ENCODE data around the gene CUEDC1.

CUEDC1 gene

DNA sequence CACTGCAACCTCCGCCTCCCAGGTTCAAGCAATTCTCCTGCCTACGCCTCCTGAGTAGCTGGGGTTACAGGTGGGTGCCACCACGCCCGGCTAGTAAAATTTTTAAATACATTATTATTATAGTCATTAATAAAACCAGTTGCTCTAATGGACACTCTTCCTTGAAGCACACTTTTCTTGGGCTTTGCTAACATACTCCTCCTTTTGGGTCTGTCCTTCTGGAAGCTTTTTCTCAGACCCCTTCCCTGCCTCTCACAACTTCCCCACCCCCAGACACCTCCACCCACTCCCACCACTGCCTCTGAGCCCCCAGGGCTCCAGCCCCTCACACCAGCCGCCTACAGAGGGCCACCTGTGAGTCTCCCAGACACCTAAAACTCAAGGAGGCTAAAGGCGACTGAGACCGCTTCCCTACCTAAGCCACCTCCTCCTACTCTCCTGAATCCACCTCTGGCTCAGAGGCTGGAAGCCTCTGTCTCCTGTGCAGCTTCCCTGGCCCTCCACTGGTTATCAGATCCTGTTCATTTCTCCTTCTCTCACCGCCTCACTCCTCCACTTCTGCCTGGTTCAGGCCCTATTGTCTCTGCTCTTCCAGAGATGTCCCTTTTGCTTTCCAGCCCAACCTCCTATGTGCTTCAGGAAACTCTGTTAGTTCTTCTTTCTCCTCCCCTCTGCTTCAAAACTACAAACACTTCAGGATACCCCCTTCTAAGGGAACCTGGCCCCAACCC lies 2.1 kb upstream of the CUEDC1 start:
- no peak for DNase-seq

DNA sequence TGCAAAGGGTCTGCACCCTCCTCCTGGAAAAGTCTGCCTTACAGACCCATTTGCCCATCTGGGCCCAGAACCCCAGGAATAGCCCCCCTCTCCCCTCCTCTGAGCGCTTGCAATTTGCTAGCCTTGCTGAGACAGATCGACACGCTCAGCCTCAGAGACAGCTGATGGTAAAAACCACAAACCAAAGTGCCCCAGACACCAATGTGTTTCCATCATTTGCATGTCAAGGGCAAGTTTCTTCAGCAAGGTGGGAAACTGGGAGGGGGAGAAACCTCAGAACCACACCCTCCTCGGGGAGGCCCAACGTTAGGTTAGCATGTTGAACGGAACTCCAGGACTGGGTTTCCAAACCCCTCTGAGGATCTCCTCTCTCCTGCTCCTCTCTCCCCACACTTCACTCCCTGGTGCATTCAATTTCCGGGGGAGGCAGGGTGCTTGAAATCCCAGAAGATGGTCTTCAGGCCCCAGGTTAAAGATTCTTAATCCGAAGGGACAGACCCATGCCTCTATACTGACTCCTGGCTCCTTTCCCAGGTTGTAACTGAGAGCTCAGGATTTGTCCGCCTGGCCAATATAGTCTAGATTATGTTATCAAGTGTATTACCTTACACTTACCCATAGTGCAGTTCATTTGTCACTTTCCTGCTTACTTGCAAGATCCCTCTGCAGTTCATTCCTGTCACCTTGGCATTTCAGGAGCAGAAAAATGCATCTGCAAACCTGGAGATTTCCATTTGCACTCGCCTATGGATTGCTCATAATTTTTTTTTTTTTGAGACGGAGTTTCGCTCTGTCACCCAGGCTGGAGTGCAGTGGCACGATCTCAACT lies 1.3 kb upstream of the CUEDC1 start:
- DNase-seq, result peak; percentile 70

DNA sequence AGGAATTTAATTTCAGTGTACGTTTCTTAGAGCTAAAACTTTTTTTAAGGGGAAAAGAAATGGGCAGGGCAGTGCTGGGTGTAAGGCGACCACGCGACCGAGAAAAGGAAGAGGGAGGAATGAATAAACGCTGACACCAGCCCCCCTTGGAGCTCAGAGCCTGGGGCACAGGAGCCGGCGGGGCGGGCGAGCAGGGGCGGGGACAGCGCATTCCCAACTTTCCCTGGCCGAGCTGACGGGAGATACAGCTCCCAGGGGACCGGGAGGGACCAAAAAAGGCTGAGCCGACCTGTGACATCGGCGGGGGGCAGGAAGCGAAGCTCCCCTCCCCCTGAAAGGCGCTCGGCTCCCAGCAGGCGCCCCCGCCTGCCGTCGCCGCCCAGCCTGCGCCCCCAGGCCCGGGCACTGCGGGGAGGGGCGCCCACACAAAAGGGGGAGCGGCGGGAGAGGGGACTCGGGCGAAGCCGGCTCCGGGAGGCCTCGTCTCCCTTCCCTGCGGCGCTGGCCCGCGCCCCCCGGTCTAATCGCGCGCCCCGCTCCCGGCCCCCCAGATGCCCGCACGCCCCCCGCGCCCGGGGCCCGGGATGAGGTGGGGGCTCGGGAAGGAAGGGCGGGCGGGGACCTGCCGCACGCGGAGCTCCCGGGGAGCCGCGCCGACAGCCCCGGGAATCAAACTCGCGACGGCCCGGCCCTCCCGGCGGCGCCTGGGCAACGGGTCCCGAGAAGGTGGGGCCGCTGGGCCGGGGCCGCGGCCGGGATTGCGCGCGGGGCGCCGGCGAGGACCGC lies 622 bp downstream of the CUEDC1 start:
- peak; percentile 99 for DNase-seq

DNA sequence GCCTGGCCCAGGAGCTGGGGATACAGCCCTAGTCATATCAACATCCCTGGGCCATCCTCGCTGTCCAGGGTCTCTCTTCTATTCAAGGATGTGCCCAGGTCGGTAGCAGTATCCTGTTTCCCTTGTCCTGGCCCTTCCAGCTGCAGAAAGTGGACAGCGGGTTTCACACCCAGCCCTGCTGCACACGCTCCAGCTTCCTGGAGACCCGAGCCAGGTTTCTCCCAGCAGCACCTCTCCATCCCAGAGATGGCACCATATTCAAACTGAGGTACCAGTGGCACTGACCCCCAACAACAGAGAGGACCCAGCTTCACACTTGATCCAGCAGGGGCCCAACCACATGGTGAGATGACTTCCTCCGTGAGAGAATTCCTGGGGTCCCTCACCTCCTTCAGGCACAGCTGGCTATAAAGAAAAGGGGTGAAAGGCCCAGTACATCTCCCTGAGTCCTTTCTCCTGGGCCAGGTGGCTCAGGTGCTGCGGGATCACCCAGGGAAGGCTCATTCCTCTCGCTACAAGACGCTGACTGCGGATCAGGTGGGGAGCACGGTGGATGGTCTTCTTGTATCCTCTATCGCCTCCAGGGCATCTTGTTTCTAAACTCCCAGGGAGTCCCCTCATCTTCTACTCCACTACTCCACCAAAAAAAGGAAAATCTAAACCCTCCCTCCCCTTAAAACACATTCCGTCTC lies 1.4 kb downstream of the CUEDC1 start:
- peak; percentile 82 for DNase-seq

DNA sequence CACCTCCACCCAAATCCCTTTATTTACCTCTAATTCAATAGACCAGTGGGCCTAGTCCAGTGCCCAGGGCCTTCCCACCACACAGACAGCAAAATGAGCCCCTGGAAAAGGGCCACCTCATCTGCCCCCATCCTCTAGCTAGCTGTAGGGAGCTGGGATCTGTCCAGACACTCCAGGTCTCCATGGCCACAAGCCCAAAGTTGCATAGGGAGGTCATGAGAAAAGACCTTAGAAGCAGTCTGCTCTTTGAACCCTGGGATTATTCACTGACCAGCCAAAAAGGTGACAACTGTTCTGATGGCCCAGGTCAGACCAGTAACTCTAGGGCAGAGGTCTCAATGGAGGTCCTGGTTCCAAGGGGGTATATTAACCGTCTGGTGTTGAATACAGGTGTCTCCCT lies 2.0 kb downstream of the CUEDC1 start:
- no peak for DNase-seq

DNA sequence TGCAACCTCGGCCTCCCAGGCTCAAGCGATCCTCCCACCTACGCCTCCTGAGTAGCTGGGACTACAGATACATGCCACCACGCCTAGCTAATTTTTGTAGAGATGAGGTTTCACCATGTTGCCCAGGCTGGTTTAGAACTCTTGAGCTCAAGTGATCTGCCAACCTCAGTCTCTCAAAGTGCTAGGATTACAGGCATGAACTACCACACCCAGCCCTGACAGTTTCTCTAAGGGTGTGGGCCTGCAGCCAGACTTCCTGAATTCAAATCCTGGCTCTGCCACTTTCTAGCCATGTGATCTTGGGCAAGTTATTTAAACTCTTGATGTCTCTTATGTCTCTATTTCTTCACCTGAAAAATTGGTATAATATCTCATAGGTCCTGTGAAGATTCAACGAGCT lies 5.6 kb downstream of the CUEDC1 start:
- no peak for DNase-seq

DNA sequence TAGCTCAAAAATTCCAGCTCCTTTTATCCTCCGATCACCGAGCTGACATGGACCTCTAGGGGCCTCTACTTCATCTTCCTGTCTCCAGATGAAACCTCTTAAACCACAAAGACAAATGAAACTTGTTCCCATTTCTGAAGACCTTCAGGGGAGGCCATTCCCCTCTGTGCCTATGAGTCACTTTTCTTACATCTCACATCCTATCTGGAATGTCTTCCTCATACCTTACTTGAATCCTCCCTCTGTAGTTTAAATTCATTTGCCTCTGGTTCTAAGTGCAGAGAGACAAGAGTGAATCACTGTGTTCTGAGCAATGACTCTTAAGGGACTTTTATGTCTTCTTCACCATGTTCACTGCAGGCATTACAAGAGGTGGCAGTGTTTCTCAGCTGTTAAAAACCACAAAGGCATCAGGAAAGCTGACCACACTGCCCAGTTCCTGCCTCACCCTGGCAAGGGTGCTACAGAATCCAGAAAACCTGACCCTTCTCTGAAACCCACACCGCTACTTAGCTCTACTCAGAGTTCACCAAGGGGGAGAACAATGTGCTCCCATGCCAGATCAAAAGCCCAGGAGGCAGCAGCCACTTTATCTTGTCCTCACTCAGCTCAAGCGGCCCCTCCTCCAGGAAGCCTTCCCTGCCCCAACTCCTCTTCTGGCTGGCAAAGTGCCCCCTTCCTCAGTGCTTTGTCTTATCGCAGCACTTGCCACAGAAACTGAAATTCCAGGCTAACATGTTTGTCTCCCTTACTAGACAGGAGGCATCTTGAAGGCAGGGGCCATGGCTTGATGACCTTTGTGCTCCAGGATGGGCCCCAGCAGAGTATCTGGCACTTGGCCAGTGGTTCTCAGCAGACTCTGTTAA lies 6.4 kb downstream of the CUEDC1 start:
- DNase-seq, result no peak

DNA sequence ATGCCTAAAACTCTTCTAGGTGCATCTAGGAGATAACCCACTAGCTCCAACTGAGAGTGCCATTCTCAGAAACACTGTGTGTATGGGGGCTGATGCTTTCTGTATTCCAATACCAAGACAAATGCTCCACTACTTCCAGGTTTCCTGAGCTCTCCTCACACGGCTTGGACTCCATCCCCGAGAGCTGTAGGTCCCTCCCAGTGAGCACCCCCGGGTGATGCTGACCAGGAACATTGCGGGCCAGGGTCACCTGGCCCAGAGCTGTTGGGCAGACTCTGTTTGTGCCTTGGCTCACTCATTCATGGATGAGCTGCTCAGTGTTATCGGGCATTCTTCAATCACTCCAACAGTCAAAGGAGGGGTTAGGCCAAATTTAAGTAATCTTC lies 7.0 kb downstream of the CUEDC1 start:
- DNase-seq, result no peak

DNA sequence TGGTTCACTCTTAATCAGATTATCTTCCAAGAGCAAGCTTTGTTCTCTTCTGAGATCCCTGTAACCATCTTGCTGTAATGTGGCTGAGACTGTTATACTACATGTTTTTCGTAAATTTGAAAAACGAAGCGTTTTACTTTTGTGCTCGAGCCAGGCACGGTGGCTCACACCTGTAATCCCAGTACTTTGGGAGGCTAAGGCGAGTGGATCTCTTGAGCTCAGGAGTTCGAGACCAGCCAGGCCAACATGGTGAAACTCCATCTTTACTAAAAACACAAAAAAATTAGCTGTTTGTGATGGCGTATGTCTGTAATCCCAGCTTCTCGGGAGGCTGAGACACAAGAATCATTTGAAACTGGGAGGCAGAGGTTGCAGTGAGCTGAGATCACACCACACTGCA lies 7.8 kb downstream of the CUEDC1 start:
- DNase-seq, result no peak

DNA sequence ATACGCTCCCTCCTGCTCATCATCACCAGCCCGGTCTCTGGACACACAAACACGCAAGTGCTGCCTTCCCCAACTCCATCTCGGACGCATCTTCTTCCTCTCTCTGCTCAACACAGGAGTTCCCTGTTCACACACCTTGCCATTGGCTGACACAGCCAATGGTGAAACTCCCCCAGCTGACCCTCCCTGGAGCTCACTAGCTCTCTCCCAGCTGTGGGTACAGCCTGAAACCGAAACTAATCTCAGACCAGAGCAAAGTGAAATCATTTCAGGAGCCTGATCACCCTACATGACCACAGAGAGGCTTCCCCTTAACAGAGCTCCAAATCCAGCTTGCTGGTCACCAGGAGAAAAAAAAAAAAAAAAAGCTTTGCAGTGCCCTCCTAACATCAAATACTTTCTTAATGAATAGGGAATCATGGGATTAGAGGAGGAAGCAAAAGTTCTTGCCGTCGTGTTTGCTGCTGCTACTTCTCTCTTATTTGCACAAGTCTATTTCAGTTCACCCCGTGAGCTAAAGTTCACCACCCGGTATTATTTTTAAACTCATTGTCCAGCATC lies 8.3 kb downstream of the CUEDC1 start:
- peak; percentile 83 for DNase-seq

DNA sequence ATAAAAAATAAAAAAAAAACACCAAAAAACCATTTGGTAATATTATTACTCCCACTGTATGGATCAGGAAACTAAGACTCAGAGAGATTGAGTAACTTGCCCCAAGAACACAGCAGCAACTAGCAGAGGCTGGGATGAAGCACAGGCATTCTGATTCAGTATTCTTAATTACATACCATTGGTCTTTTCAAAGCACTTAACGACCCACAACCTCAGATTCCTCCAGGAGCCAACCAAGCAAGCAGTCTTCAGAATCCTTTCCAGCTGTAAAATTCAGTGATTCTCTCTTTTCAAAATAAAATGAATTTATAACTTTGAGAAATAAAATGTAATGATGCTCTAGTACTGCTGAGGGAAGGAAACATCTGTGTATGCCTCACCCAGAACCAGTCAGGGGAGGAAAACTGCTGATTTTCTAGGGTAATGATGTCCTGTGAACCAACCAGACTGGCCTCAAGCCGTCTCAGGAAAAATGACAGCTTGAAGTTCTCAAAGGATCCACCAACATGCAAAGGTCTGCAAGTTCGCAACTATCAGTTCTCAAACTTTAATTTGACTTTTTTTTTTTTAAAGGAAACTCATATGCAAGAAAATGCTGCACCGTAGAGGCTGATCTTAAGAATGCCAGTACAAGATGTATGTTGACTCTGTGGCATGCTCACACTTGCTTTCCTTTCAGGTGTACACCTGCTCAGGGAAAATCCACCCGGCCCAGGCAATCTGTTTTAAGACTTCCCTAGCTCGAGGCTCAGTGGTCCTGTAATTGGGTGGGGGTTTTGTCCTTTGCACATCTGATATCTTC lies 9.0 kb downstream of the CUEDC1 start:
- peak; percentile 83 for DNase-seq

DNA sequence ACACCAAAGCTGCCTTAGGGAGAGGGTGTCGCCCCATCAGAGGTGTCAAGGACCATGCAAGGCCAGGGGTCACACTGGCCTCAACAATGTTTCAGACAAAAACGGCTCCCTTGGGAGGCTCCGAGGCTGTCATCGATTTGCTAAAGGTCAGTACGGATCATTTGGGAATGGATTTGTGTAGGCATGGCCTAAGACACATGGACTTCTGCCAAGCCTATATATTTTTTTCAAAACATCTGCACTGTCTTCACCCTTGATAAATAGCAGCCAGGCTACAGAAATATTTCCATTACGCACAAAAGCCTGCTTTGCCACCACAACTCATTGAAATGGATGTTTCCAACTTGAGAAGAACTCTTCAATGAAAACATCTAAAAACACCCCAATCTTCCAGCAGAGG lies 10.3 kb downstream of the CUEDC1 start:
- no peak for DNase-seq

DNA sequence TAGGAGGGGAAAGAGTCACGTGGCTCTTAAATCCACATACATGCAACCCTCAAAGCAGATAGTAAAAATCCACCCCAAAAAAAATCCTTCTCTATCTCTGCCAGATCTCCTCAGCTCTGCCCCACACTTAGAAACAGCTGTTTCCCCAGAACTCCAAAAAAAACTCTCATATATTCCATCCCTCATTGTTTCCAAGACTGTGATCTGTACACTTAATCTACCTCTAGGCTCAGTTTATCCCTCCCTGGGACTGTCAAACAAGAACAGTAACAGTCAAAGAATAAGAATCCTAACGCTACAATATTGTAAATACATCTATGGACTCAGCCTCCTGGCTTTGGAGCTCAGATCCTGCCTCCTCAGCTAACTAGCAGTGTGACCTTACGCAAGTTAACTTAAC lies 11.6 kb downstream of the CUEDC1 start:
- DNase-seq, result no peak

DNA sequence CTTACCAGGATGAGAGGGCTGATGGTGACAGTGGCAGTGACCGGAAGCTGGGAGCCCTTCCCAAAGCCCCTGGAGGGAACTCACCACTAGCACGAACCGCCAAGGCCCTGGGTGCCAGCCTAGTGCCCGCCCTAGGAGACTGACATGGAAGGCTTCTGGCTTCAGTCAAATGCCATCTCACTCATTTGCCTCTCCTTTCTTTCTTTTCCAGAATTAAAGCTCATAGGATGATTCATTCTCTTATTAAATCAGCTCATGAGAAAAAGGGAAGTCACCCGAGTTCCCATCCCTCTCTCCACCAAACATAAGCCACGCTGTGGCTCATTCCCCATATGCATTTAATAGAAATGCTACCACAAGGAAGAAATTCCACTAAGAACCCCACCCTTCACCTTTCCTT lies 12.1 kb downstream of the CUEDC1 start:
- DNase-seq, result no peak

DNA sequence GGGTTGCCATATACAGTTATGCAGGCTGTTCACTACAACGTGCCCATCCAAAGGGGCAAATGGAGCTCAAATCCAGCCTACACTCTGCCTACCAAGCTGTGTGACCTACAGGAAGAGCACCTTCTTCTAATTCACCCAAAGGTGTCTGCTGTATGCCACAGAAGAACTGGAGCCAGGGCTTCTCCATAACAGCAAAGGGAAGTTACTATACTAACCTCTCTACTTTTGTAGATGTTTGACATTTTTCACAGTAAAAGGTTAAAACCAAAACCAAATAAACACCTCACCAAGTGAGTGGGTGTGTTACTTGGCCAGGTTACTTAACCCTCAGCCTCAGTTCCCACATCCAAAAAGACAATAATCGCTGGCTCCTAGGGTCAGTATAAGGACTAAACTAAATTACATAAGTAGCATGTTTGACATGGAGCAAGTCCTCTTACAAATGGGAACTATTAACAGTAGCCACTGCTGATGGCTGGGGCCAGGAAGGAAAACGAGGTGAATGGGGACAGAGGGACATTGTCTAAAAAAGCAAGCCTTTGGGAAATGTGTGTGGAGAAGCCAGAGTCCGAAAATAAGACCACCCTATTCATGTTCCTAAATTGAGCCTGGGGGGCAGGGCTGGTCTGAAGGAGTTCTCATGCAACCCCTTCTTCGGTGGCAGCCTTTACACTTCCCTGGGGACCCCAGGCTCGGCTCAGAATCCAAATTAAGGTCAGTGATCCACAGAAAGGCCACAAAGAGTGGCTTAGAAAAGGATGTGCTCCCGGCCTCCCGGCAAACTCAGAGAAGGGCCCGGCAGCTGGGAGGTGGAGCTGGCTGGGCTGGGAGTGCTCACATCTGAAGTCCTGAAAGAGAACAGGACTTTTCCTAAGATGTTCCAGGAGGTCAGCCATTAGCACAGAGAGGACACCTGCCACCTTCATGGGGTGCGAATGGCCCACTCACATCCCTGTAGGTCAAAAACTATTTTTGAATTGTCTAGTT lies 13.5 kb downstream of the CUEDC1 start:
- DNase-seq, result no peak

DNA sequence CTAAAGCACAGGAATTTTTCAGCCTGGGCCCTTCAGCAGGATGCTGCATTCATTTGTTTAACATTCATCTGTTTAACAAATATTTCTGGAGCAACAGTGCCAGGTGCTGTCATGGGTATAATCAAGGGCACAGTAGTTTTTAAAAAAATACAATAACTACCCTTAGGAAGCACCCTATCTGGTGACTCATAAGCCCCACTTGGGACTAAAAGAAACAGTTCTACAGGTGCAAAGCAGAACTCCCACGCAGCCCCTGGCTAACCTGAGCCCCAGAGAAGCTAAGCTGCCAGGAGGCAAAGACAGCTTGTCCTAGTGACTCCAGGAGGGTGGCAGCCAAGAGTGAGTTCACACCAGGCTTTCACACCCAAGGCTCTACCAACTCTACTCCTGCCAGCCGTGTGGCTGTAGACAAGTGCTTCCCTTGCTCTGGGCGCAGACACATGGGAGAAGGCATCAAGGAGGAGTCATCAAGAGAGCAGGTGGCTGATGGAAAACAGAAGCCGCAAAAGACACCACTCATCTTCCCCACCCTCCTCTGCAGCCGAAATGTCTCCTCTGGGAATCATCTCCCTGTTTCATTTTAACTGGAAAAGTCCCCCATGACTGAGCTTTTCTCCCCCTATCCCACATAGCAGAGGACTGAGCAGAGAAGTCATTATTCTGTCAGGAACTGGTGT lies 14.4 kb downstream of the CUEDC1 start:
- peak; percentile 86 for DNase-seq

DNA sequence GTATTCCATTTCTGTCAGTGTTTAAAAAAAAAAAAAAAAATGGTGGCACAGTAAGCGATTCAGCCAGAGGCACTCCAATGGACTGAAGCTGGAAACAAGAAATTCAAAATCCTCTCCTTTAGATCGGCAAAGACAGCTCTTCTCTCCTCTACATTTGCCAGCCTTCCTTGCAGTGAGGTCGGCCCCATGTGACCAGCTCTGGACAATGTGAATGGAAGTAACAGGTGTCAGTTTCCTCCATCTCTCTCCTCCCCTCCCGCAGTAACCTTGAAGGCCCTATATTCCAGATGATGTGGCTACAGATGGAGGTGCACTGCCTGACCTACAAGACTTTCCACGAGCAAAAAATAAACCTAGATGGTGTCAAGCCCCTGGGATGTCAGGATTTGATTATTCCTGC lies 15.0 kb downstream of the CUEDC1 start:
- peak; percentile 87 for DNase-seq

DNA sequence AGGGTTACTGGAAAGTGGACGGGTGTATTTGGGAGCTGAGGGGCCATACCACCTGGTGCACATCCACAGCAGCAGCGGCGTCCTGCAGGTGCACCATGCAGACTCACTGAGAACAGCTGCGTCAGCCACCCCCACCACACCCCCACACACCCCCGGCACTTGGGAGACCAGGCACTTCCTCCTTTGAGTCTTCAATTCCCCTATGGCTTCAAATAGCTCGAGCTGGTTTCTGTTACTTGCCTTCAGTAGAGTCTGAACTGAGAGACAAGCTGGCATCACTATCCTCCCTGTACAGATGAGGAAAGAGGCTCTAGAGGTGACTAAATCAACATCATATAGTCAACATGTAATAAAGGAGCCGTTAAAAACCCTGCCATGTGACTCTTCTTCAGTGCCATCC lies 15.4 kb downstream of the CUEDC1 start:
- peak; percentile 96 for DNase-seq

DNA sequence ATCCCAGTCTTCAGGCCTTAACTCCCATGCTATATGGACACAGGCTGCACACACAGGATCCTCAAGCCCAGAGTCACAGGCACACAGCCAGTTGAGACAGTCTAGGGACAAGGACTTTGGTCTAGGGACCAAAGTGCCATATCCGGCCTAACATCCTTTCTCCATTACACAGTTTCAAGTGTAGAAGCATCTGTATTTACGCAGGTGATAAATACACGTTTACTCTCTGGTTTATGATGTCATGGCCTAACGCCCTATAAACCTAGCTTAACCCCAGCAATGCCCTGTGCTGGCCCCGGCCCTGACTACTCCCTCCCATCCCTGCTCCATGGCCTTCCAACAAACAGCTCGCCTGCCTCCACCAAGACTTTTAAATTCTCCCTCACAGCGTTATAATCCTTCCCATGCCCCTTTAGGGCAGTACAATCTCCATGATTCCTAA lies 17.1 kb downstream of the CUEDC1 start:
- peak; percentile 70 for DNase-seq

Data from NCI-H69 (cell line).